NAMALWA (cell line): ENCODE data around the gene KRCC1.
A peak's percentile ranks its signal among the peaks of the same experiment; 100 is the strongest.
"Not testable (repeated sequence)": the region's sequence is repeated elsewhere in the genome, so short reads cannot be mapped to it uniquely, and the experiment has no call there.

ENCODE experiments used
- DNase-seq: peaks from one replicate; pipeline ENCODE4 v3.0.0-alpha.2; 2015; ENCODE audit warnings: low spot score

KRCC1 gene

GRCh38 chr2:88077080-88077479 lies 21.5 kb upstream of the KRCC1 start:
- DNase-seq = no peak

DNA sequence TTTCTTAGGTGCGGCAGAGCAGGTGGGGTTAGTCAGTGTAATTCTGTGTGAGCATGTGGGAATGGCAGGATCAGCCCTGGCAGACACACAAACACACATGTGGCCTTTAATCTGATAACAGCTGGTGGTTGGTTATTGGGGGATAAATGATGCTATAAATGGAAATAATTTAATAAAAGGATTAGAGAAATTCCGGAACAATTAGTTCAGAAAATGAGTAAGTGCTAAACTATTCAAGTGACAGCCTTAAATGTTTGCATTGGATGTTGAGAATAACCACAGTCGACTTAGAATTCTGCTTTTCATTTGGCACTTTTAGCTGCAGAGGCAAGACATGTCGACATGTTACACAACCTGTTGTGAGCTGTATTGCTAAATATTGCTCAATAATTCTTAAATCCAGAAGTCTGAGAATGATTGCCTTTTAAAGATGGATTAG lies 19.3 kb upstream of the KRCC1 start:
- DNase-seq = no peak

DNA sequence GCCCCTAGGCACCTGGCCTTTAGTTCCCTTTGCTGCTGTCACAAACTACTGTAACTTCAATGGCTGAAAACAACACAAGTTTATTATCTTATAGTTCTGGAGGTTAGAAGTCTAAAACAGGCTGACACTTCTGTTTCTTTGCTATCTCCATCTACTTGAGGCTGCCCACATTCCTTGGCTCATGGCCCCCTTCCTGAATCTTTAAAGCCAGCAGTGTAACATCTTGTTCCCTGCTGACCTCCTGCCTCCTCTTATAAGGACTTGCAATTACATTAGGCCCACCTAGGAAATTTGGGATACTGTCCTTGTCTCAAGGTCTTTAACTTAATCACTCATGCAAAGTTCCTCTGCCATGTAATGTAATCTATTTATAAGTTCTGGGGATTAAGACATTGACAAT lies 18.6 kb upstream of the KRCC1 start:
- no peak for DNase-seq

- DNase-seq = no peak
Observed at GRCh38 chr2:88071365-88071764, 15.8 kb upstream of the KRCC1 start.

GRCh38 chr2:88070055-88070454 lies 14.5 kb upstream of the KRCC1 start:
- DNase-seq = no peak

- no peak for DNase-seq
Observed at GRCh38 chr2:88069117-88069516, 13.5 kb upstream of the KRCC1 start.

DNA sequence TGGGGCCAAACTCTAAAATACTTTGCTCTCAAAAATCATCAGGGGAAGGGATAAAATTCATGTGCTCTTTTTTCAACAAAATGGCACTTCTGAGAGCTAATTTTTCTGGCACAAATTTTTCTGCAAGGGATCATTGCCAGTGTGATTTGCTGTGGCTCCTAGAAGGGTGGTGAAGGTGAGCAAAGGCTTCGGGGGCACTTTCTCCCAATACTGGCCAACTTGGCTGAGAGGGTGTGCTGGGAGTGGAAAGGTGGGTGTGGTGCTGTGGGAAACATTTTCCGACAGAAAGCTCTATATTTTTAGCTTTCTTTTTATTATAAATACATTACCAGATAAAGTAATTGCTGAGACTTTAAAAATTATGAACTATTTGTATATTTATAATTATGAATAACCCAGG lies 12.5 kb upstream of the KRCC1 start:
- no peak for DNase-seq

DNA sequence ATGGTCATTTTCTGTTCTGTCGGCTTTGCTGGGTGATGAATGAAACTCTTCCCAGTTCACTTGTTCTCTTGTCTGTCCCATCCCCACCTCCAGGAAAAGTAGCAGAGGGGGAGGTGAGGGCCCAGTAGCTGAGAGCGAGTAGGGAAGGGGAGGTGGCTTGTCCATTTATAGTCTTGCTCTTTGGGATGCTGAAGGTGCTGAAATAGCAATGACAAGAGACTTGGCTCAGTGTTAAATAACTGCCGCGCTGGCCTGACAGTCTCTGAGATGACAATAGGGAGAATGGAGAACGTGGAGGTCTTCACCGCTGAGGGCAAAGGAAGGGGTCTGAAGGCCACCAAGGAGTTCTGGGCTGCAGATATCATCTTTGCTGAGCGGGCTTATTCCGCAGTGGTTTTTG lies 12.0 kb upstream of the KRCC1 start, which contains the start of gene SMYD1:
Gene SMYD1 (plus strand): TSS at position 228 of the 400 bp plus-strand sequence. CDS start 40 bp downstream, at position 268.
- DNase-seq = no peak

DNA sequence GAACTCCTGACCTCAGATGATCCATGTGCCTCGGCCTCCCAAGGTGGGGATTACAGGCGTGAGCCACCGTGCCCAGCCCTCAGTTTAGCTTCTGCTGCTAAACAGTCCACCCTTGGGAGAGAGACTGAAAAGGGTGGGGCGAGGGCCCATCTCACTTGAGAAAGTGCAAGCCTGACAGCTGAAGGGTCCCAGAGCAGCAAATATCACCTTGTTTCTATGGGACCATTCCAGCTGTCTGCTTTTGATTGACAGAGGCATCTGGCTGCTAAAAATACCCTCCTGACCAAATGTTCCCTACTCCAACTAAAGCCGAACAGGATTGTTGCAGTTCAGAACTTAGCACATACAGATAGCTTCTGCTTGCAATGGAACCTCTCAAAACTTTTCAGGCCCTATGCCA lies 11.6 kb upstream of the KRCC1 start:
- no peak for DNase-seq

DNA sequence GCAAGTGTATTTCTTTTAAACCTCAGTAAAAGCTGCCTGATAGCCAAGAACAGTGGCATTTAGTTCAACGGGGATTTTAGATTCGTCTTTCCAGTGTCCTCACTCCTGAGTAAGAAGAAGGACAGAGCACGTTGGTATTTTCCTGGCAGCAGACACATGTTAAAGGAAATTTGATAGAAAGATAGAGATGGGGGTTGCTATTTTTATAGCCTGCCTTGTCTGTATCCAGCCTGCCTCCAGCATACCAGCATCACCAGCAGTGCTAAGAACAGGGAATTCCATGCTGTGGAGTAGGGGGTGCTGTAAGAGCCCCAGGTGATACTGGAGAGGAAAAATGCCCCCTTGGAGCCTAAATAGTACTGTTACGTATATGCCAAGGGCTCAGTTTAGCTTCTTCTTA lies 11.0 kb upstream of the KRCC1 start:
- DNase-seq = no peak

- no peak for DNase-seq
Observed at GRCh38 chr2:88061295-88061694, 5.7 kb upstream of the KRCC1 start.

DNA sequence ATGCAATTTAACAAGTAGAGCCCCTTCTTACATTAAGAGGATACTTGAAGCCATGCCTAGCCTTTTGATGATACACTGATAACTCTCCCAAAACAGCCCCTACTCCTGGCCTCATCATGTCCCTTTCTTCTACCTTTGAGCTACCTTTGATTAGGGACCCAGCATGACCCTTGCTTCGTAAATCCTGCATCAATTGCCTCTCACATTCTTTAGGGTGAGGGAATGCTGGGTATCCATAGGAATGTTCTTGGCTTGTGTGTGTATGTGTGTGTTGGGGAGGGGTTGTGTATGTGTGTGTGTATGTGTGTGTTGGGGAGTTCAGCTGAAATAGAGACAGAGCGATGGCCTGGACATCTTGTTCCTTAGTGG lies 5.3 kb upstream of the KRCC1 start:
- no peak for DNase-seq

GRCh38 chr2:88059979-88060906 lies 4.7 kb upstream of the KRCC1 start:
- peak; percentile 61 for DNase-seq

DNA sequence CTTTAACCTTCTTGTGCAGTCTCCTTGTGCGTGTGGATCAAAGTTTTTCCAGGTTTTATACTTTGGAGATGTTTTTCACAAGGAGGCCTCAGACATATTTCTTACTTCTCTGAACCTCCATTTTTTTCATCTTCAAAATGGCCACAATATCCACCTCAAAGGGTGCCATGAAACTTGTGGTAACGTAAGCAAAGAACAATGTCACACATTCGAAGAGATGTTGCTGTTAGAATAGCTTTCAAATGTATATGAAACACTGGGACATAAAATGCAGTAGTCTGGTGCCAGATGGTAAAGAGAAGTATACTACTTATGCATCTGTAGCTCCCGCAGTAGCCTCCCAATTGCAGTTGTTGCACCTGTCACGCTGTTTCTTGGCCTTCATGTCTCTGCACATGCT lies 2.6 kb upstream of the KRCC1 start:
- DNase-seq = no peak

DNA sequence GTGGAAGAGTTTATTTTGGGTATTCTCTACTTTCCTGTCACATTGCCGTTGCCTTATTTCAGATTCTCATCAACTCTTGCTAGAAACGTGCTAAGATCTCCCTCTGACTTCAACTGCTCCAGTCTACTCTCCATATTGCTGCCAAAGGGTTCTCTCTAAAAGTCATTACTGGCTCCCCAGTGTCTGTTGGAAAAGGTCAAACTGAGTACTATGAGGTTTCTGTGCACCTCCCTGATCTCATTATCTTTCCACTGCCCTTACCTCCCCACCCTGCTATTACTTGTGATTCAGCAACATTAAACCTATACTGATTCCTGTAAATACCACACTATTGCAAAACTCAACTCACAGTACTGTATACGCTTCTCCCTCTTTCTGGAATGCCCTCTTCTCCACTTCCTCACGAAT lies 1.9 kb upstream of the KRCC1 start:
- no peak for DNase-seq

GRCh38 chr2:88054782-88055370 lies 707 bp downstream of the KRCC1 start:
- no peak for DNase-seq

- peak; percentile 11 for DNase-seq
Observed at GRCh38 chr2:88053934-88054781, 1.4 kb downstream of the KRCC1 start.

- DNase-seq = no peak
Observed at GRCh38 chr2:88053296-88053695, 2.3 kb downstream of the KRCC1 start.

- no peak for DNase-seq
Observed at GRCh38 chr2:88051792-88052191, 3.8 kb downstream of the KRCC1 start.

DNA sequence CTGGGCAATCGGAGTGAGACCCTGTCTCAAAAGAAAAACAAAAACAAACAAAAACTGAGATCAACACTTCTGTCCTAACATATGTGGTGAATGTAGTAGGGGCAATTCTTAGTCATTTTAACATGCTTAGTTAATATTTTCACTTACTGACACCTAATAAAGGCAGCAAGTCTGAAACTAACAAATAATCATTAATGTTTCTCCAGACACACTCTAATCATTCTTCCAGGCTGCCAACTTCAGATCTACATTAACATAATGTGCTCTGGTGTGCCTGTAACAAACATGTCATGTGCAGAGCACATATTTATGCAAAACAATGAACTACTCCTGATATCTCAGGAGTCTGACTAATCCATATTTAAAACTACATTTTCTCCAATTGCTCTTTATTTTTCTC lies 6.0 kb downstream of the KRCC1 start:
- DNase-seq = no peak

- DNase-seq = no peak
Observed at GRCh38 chr2:88048541-88048940, 7.0 kb downstream of the KRCC1 start.

DNA sequence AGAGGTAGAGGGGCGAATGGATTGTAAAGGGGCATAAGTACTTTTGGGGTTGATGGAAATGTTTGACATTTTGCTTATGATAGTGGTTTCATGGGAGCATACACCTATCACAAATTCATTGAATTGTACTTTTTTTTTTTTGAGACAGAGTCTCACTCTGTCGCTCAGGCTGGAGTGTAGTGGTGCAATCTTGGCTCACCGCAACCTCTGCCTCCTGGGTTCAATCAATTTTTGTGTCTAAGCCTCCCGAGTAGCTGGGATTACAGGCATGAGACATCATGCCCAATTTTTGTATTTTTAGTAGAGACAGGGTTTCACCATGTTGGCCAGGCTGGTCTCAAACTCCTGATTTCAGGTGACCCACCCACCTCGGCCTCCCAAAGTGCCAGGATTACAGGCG lies 10.0 kb downstream of the KRCC1 start:
- DNase-seq = not testable (repeated sequence)

- no peak for DNase-seq
Observed at GRCh38 chr2:88042476-88042875, 13.1 kb downstream of the KRCC1 start.
